ENCODE results near the gene RBM7.

The RBM7 gene

GRCh38 chr11:114440121-114440860 lies 39.8 kb downstream of the RBM7 start:
- H3K4me1 ChIP-seq (ENCODE audit: insufficient read depth, insufficient read length) = no peaks in the 10 kb centered on the region
- no peak for DNase-seq (ENCODE audit: low read depth, low spot score)
- H3K9me3 ChIP-seq (ENCODE audit: insufficient read depth, low read length) = no peaks in the 10 kb centered on the region
- peak overlapping the region; percentile 97 for H3K9ac ChIP-seq (ENCODE audit: insufficient read length, low read depth)
- no peak for TF ChIP-seq ZNF274 (IDR thresholded peaks at IDR 0.05; ENCODE audit: low read depth, low read length)
- no peak for TF ChIP-seq SUZ12 (IDR thresholded peaks at IDR 0.05; ENCODE audit: extremely low read depth, insufficient read depth, insufficient read length)
- TF ChIP-seq YY1 (IDR thresholded peaks at IDR 0.05; ENCODE audit: insufficient read depth, insufficient read length) = no peak
- peaks cover 43% of the 10 kb centered on the region for H3K36me3 ChIP-seq (ENCODE audit: insufficient read depth, insufficient read length, low read length)
- H3K27me3 ChIP-seq (ENCODE audit: insufficient read depth, insufficient read length) = no peaks in the 10 kb centered on the region
- H3K4me3 ChIP-seq (ENCODE audit: insufficient read length, low read depth) = peak overlapping the region; percentile 96

GRCh38 chr11:114440971-114441763 lies 40.7 kb downstream of the RBM7 start:
- Histone ChIP-seq H3K27me3 (ENCODE audit: insufficient read depth, insufficient read length) (no peaks in the 10 kb centered on the region), H3K4me3 (ENCODE audit: insufficient read length, low read depth) (peak overlapping the region; percentile 96), H3K4me1 (ENCODE audit: insufficient read depth, insufficient read length) (no peaks in the 10 kb centered on the region), H3K9ac (ENCODE audit: insufficient read length, low read depth) (peak overlapping the region; percentile 44), H3K9me3 (ENCODE audit: insufficient read depth, low read length) (no peaks in the 10 kb centered on the region), H3K36me3 (ENCODE audit: insufficient read depth, insufficient read length, low read length) (peaks cover 51% of the 10 kb centered on the region)
- DNase-seq (ENCODE audit: low read depth, low spot score) = no peak
- TF ChIP-seq ZNF274 (IDR thresholded peaks at IDR 0.05; ENCODE audit: low read depth, low read length) (no peak), YY1 (IDR thresholded peaks at IDR 0.05; ENCODE audit: insufficient read depth, insufficient read length) (no peak), SUZ12 (IDR thresholded peaks at IDR 0.05; ENCODE audit: extremely low read depth, insufficient read depth, insufficient read length) (no peak)

GRCh38 chr11:114441921-114442320 lies 41.5 kb downstream of the RBM7 start:
- peaks cover 57% of the 10 kb centered on the region for H3K36me3 ChIP-seq (ENCODE audit: insufficient read depth, insufficient read length, low read length)
- no peak for DNase-seq (ENCODE audit: low read depth, low spot score)
- H3K4me3 ChIP-seq (ENCODE audit: insufficient read length, low read depth) = no peak overlapping the region
- H3K9ac ChIP-seq (ENCODE audit: insufficient read length, low read depth) = no peak overlapping the region
- H3K4me1 ChIP-seq (ENCODE audit: insufficient read depth, insufficient read length) = no peaks in the 10 kb centered on the region
- TF ChIP-seq SUZ12 (IDR thresholded peaks at IDR 0.05; ENCODE audit: extremely low read depth, insufficient read depth, insufficient read length) (no peak), ZNF274 (IDR thresholded peaks at IDR 0.05; ENCODE audit: low read depth, low read length) (no peak)
- H3K27me3 ChIP-seq (ENCODE audit: insufficient read depth, insufficient read length) = no peaks in the 10 kb centered on the region
- H3K9me3 ChIP-seq (ENCODE audit: insufficient read depth, low read length) = no peaks in the 10 kb centered on the region

GRCh38 chr11:114442536-114442935 lies 42.1 kb downstream of the RBM7 start:
- Histone ChIP-seq H3K9me3 (ENCODE audit: insufficient read depth, low read length) (no peaks in the 10 kb centered on the region), H3K27me3 (ENCODE audit: insufficient read depth, insufficient read length) (no peaks in the 10 kb centered on the region), H3K4me1 (ENCODE audit: insufficient read depth, insufficient read length) (no peaks in the 10 kb centered on the region), H3K4me3 (ENCODE audit: insufficient read length, low read depth) (no peak overlapping the region), H3K9ac (ENCODE audit: insufficient read length, low read depth) (no peak overlapping the region), H3K36me3 (ENCODE audit: insufficient read depth, insufficient read length, low read length) (peaks cover 62% of the 10 kb centered on the region)
- no peak for TF ChIP-seq ZNF274 (IDR thresholded peaks at IDR 0.05; ENCODE audit: low read depth, low read length)
- no peak for TF ChIP-seq SUZ12 (IDR thresholded peaks at IDR 0.05; ENCODE audit: extremely low read depth, insufficient read depth, insufficient read length)
- TF ChIP-seq YY1 (IDR thresholded peaks at IDR 0.05; ENCODE audit: insufficient read depth, insufficient read length) = no peak
- no peak for DNase-seq (ENCODE audit: low read depth, low spot score)

- no peak overlapping the region for H3K4me3 ChIP-seq (ENCODE audit: insufficient read length, low read depth)
- TF ChIP-seq YY1 (IDR thresholded peaks at IDR 0.05; ENCODE audit: insufficient read depth, insufficient read length) = no peak
- TF ChIP-seq ZNF274 (IDR thresholded peaks at IDR 0.05; ENCODE audit: low read depth, low read length) = no peak
- no peak for TF ChIP-seq SUZ12 (IDR thresholded peaks at IDR 0.05; ENCODE audit: extremely low read depth, insufficient read depth, insufficient read length)
- H3K9ac ChIP-seq (ENCODE audit: insufficient read length, low read depth) = no peak overlapping the region
- H3K27me3 ChIP-seq (ENCODE audit: insufficient read depth, insufficient read length) = no peaks in the 10 kb centered on the region
- DNase-seq (ENCODE audit: low read depth, low spot score) = no peak
- no peaks in the 10 kb centered on the region for H3K9me3 ChIP-seq (ENCODE audit: insufficient read depth, low read length)
- H3K4me1 ChIP-seq (ENCODE audit: insufficient read depth, insufficient read length) = no peaks in the 10 kb centered on the region
- H3K36me3 ChIP-seq (ENCODE audit: insufficient read depth, insufficient read length, low read length) = peaks cover 87% of the 10 kb centered on the region
Measured at GRCh38 chr11:114447444-114447843, 47.0 kb downstream of the RBM7 start.

GRCh38 chr11:114447892-114448291 lies 47.4 kb downstream of the RBM7 start:
- H3K4me3 ChIP-seq (ENCODE audit: insufficient read length, low read depth) = no peak overlapping the region
- H3K9ac ChIP-seq (ENCODE audit: insufficient read length, low read depth) = no peak overlapping the region
- TF ChIP-seq ZNF274 (IDR thresholded peaks at IDR 0.05; ENCODE audit: low read depth, low read length) = no peak
- no peak for TF ChIP-seq YY1 (IDR thresholded peaks at IDR 0.05; ENCODE audit: insufficient read depth, insufficient read length)
- TF ChIP-seq SUZ12 (IDR thresholded peaks at IDR 0.05; ENCODE audit: extremely low read depth, insufficient read depth, insufficient read length) = no peak
- peaks cover 88% of the 10 kb centered on the region for H3K36me3 ChIP-seq (ENCODE audit: insufficient read depth, insufficient read length, low read length)
- H3K4me1 ChIP-seq (ENCODE audit: insufficient read depth, insufficient read length) = no peaks in the 10 kb centered on the region
- no peaks in the 10 kb centered on the region for H3K9me3 ChIP-seq (ENCODE audit: insufficient read depth, low read length)
- no peak for DNase-seq (ENCODE audit: low read depth, low spot score)
- no peaks in the 10 kb centered on the region for H3K27me3 ChIP-seq (ENCODE audit: insufficient read depth, insufficient read length)

Data from NT2/D1 (cell line).